Aorta (tissue), 5 donors: ENCODE data around the gene CCDC190. TPM values are rescaled to one million over a fixed set of nuclear protein-coding genes. Genes with fewer than 3 reads are reported as not detected.

Source experiments
- ATAC-seq: fragments of 200-7000 bp; cut with Tn5 transposase; one replicate; pipeline ENCODE4 v1.9.1; 2022; ENCODE audit warnings: moderate library complexity; ENCODE audit not compliant: low FRiP score
- DNase-seq, 2 donors: peaks; one replicate each; pipeline ENCODE4 v3.0.0-alpha.2; 2020
- H3K27ac ChIP-seq, 2 donors: one replicate each; pipeline ENCODE4 v1.5.1; 2013; ENCODE audit warnings: low read length in 2 of 2, mild to moderate bottlenecking in 2 of 2, moderate library complexity in 2 of 2, control low read depth in 1 of 2, inconsistent platforms in 1 of 2, low read depth in 1 of 2
- H3K27me3 ChIP-seq, 2 donors: one replicate each; pipeline ENCODE4 v1.6.1; 2013; ENCODE audit warnings: control low read depth in 1 of 2, low read length in 1 of 2, mild to moderate bottlenecking in 1 of 2, moderate library complexity in 1 of 2; ENCODE audit not compliant: insufficient read depth in 2 of 2, control insufficient read depth in 1 of 2
- H3K36me3 ChIP-seq, 2 donors: one replicate each; pipeline ENCODE4 v1.6.1; 2013; ENCODE audit warnings: control low read depth in 1 of 2, low read length in 1 of 2, mild to moderate bottlenecking in 1 of 2; ENCODE audit not compliant: insufficient read depth in 2 of 2, control insufficient read depth in 1 of 2
- H3K4me1 ChIP-seq, 2 donors: one replicate each; pipeline ENCODE4 v1.6.1; 2013; ENCODE audit warnings: low read length in 2 of 2, control low read depth in 1 of 2, mild to moderate bottlenecking in 1 of 2, moderate library complexity in 1 of 2; ENCODE audit not compliant: insufficient read depth in 2 of 2, control insufficient read depth in 1 of 2
- H3K4me3 ChIP-seq, 2 donors: one replicate each; pipeline ENCODE4 v1.5.1; 2013; ENCODE audit warnings: low read length in 2 of 2, control low read depth in 1 of 2, mild to moderate bottlenecking in 1 of 2
- H3K9me3 ChIP-seq: one replicate; pipeline ENCODE4 v1.6.1; 2013; ENCODE audit warnings: mild to moderate bottlenecking, low read length; ENCODE audit not compliant: control insufficient read depth
- WGBS, 2 donors: extraction: QIAGEN DNeasy Blood & Tissue Kit; methylation state at CpG; one replicate each; pipeline ENCODE4 v1.1.7; 2013; 5-methylcytosine and 5-hydroxymethylcytosine counted together
- intact Hi-C, 2 donors: fragments of 100-400 bp; cut with DNase I; formaldehyde crosslinking; loops; one replicate each; pipeline versions ENCODE4 v1.14.2 to v1.15.0; 2022
- polyA plus RNA-seq, 2 donors: library from polyadenylated mRNA; stranded (reverse); fragments of 200-250 nt; gene quantifications; one replicate each; pipeline ENCODE4 v1.2.3, GENCODE V29; 2013
- total RNA-seq, 2 donors: library from RNA; stranded (reverse); fragmentation: NEBNext Ultra II Directional; extraction: Animal tissue kit (Norgen Biotek cat#: 25700); gene quantifications; one replicate each; pipeline ENCODE4 v1.2.1, GENCODE V29; 2021
- donor health status: healthy with polysubstance abuse.
- donor health status: Bipolar disorder and iron deficiency.
- donor health status: DM: no; HTN: no; CAD: no.
- donor health status: DM: no; HTN: no; CAD: no.
- donor health status: DM: yes; HTN: yes; CAD: no.

CCDC190 gene
- total and polyA plus RNA-seq, 4 donors, result 1.0 to 4.1 (median 1.9) TPM

GRCh38 chr1:162854245-162854882 lies 6.6 kb downstream of the CCDC190 start:
- H3K4me1 ChIP-seq, result peaks cover 10 to 12% of the 10 kb centered on the region in 2 donors
- H3K9me3 ChIP-seq, result no peaks in the 10 kb centered on the region
- DNase-seq (peak; percentile 76 to 82), ATAC-seq (no peak)
- H3K27me3 ChIP-seq, result no peaks in the 10 kb centered on the region
- no peak overlapping the region for H3K4me3 ChIP-seq
- intact Hi-C loops, result loop anchor here (5.0 kb wide), 2 partner anchors 218 to 463 kb away; no protein-coding TSS in a partner anchor
- no peaks in the 10 kb centered on the region for H3K36me3 ChIP-seq
- peak overlapping the region in 1 of 2 donors; percentile 73 for H3K27ac ChIP-seq
- WGBS, 2 donors, result 29 to 31% methylated on average over 4 of the region's 4 CpGs

GRCh38 chr1:162851341-162851740 lies 9.6 kb downstream of the CCDC190 start:
- Histone ChIP-seq H3K9me3 (no peaks in the 10 kb centered on the region), H3K27ac (no peak overlapping the region), H3K4me1 (peaks cover 0 to 5% of the 10 kb centered on the region in 2 donors), H3K27me3 (no peaks in the 10 kb centered on the region), H3K36me3 (no peaks in the 10 kb centered on the region), H3K4me3 (no peak overlapping the region)
- no peak for ATAC-seq
- WGBS, 2 donors, result 87 to 94% methylated on average over 1 of the region's 1 CpG
- intact Hi-C loops, result loop anchor here (5.0 kb wide), 2 partner anchors 221 to 466 kb away; no protein-coding TSS in a partner anchor
- no peak for DNase-seq

- DNase-seq (no peak), ATAC-seq (no peak)
- 54 to 60% methylated on average over 2 of the region's 2 CpGs for WGBS, 2 donors
- Histone ChIP-seq H3K36me3 (no peaks in the 10 kb centered on the region), H3K9me3 (no peaks in the 10 kb centered on the region), H3K4me3 (no peak overlapping the region), H3K27ac (no peak overlapping the region), H3K4me1 (peaks cover 0 to under 1% of the 10 kb centered on the region in 2 donors), H3K27me3 (no peaks in the 10 kb centered on the region)
- intact Hi-C loops, result loop anchor here (5.0 to 10.0 kb wide), 3 partner anchors 223 to 675 kb away; no protein-coding TSS in a partner anchor
Observed at GRCh38 chr1:162849711-162850110, 11.3 kb downstream of the CCDC190 start.

- Histone ChIP-seq H3K9me3 (no peaks in the 10 kb centered on the region), H3K27ac (no peak overlapping the region), H3K4me3 (no peak overlapping the region), H3K27me3 (no peaks in the 10 kb centered on the region), H3K36me3 (no peaks in the 10 kb centered on the region), H3K4me1 (no peaks in the 10 kb centered on the region)
- intact Hi-C loops, result loop anchor here (5.0 to 10.0 kb wide), 2 partner anchors 469 to 677 kb away; no protein-coding TSS in a partner anchor
- ATAC-seq (peak; percentile 78), DNase-seq (peak; percentile 84 to 93)
- WGBS, 2 donors, result 2% methylated on average over 3 of the region's 3 CpGs
Observed at GRCh38 chr1:162847839-162848453, 13.0 kb downstream of the CCDC190 start.

- no peak for DNase-seq
- ATAC-seq, result no peak
- no peak overlapping the region for H3K4me3 ChIP-seq
- no peak overlapping the region for H3K27ac ChIP-seq
- H3K36me3 ChIP-seq, result no peaks in the 10 kb centered on the region
- intact Hi-C loops, result loop anchor here (5.0 to 10.0 kb wide), 2 partner anchors 471 to 678 kb away; no protein-coding TSS in a partner anchor
- no peaks in the 10 kb centered on the region for H3K9me3 ChIP-seq
- WGBS, 2 donors, result 89 to 90% methylated on average over 16 of the region's 16 CpGs
- no peaks in the 10 kb centered on the region for H3K4me1 ChIP-seq
- H3K27me3 ChIP-seq, result no peaks in the 10 kb centered on the region
Observed at GRCh38 chr1:162846256-162847212, 14.4 kb downstream of the CCDC190 start.

- no peak for ATAC-seq
- 67 to 80% methylated on average over 1 of the region's 1 CpG for WGBS, 2 donors
- Histone ChIP-seq H3K4me1 (no peaks in the 10 kb centered on the region), H3K36me3 (no peaks in the 10 kb centered on the region), H3K9me3 (peaks cover 1% of the 10 kb centered on the region), H3K27ac (no peak overlapping the region), H3K27me3 (no peaks in the 10 kb centered on the region), H3K4me3 (no peak overlapping the region)
- intact Hi-C loops, result loop anchor here in 1 of 2 donors (10.0 kb wide), 1 partner anchor 681 kb away; no protein-coding TSS in a partner anchor
- DNase-seq, result no peak
Observed at GRCh38 chr1:162844153-162844552, 16.8 kb downstream of the CCDC190 start.

GRCh38 chr1:162840250-162840839 lies 20.6 kb downstream of the CCDC190 start:
- Histone ChIP-seq H3K36me3 (no peaks in the 10 kb centered on the region), H3K4me3 (no peak overlapping the region), H3K9me3 (peaks cover 4% of the 10 kb centered on the region), H3K27me3 (no peaks in the 10 kb centered on the region), H3K4me1 (no peaks in the 10 kb centered on the region), H3K27ac (no peak overlapping the region)
- DNase-seq (no peak), ATAC-seq (no peak)
- intact Hi-C loops, result loop anchor here in 1 of 2 donors (10.0 kb wide), 1 partner anchor 684 kb away; no protein-coding TSS in a partner anchor

GRCh38 chr1:162838863-162839262 lies 22.1 kb downstream of the CCDC190 start:
- intact Hi-C loops, result no loop called here
- ATAC-seq (no peak), DNase-seq (no peak)
- WGBS, 2 donors, result 73 to 99% methylated on average over 4 of the region's 4 CpGs
- no peaks in the 10 kb centered on the region for H3K4me1 ChIP-seq
- no peaks in the 10 kb centered on the region for H3K27me3 ChIP-seq
- no peaks in the 10 kb centered on the region for H3K36me3 ChIP-seq
- no peak overlapping the region for H3K27ac ChIP-seq
- no peak overlapping the region for H3K4me3 ChIP-seq
- H3K9me3 ChIP-seq, result peaks cover 4% of the 10 kb centered on the region
